GM18861 (cell line): ENCODE data around the gene NMT2.
"Not testable (repeated sequence)": the region's sequence is repeated elsewhere in the genome, so short reads cannot be mapped to it uniquely, and the experiment has no call there.

ENCODE experiments used
- ATAC-seq: cut with Tn5 transposase; IDR thresholded peaks from one replicate; pipeline ENCODE4 v1.9.1; 2021; ENCODE audit not compliant: unreplicated experiment

Gene NMT2

DNA sequence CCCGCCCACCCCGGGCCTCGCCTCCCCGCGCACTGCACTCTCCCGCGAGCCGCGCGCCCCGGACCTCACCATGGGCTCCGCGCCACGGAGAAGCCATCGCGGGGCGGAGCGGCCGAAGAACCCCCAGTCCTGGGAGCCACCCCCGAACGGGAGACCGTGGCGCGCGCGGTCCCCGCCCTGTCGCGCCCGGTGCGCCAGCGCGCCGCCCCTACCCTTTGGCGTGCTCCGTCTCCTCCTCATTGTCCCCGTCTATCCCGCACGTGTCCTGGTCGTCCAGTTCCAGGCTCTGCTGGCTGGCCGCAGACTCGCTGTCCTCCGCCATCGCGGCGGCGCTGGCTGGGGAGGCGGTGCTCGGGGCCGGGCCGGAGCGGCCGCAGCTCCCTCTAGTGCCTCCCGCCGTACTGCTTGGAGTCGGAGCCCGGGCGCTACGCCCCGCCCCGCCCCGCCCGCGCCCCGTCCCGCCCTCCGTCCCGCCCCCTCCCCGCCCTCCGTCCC lies at the start of gene NMT2:
Gene NMT2 (minus strand): TSS at position 403 of the 495 bp plus-strand sequence. CDS start 81 bp downstream, at position 322.
- ATAC-seq: peak; percentile 74

GRCh38 chr10:15216700-15217099 lies 48.2 kb upstream of the NMT2 start:
- no peak for ATAC-seq

DNA sequence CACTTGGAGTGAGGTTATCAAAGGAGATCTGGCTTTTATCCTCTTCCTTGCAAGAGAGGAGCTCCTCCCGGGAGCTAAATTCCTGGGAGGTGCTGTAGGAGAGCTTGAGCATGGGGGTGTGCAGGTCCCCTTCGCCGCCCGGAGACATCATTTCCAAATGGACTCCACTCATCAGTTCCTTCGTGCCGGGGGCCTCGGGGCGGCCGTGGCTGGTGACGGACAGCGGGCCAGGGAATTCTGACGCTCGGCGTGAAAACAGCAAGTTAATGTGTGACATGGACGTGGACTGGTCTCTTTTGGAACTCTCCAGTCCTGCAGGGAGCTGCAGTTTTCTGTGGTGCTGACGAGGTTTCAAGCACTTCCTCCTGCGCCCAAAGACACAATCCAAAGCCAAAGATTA lies 45.7 kb upstream of the NMT2 start:
- no peak for ATAC-seq

GRCh38 chr10:15213461-15213861 lies 45.0 kb upstream of the NMT2 start:
- ATAC-seq: no peak

- no peak for ATAC-seq
These were observed 43.0 kb upstream of the NMT2 start for GRCh38 chr10:15211464-15211979.

DNA sequence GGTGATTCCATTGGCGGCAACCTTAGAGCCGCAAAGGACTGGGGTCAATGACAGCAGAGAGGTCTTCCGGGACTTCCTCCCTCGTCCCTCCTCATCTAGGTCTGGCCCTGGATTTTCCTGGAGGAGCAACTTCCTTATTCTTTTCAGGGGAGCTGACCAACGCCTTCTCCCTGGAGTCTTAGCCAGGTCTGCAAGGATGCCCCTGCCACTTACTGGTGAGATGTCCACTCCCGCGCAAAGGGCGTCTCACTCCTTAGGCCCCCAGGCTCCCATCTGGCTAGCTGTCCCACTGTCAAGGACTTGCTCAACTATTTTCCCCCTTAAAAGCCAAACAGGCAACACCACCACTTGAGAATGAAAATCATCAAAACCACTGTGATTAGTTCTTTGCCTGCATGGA lies 42.0 kb upstream of the NMT2 start:
- no peak for ATAC-seq

GRCh38 chr10:15209827-15210509 lies 41.5 kb upstream of the NMT2 start:
- peak; percentile 47 for ATAC-seq

GRCh38 chr10:15208221-15208620 lies 39.7 kb upstream of the NMT2 start:
- ATAC-seq: no peak

DNA sequence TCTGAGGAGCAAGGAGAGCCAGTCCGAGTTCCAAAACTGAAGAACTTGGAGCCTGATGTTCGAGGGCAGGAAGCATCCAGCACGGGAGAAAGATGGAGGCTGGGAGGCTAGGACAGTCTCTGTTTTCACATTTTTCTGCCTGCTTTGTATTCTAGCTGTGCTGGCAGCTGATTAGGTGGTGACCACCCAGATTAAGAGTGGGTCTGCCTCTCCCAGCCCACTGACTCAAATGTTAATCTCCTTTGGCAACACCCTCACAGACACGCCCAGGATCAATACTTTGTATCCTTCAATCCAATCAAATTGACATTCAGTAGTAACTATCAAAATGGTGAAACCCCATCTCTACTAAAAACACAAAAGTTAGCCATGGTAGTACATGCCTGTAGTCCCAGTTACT lies 38.9 kb upstream of the NMT2 start:
- ATAC-seq: not testable (repeated sequence)

DNA sequence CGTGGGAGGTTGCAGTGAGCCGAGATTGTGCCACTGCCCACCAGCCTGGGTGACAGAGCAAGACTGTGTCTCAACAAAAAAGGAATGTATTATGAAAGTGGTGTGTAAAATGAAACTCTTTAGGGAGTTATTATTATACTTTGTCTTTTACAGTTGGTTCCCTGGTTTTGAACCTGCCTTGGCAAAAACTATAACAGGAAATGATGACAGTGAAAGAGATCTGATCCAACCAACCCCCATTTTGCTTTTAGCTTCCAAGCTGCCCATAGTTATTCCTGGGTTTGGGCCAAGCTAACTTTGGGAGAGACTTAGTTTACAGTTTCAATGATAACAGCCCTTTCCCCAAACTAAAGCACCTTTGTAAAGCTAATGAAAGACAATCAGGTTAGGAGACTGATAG lies 34.1 kb upstream of the NMT2 start:
- no peak for ATAC-seq

DNA sequence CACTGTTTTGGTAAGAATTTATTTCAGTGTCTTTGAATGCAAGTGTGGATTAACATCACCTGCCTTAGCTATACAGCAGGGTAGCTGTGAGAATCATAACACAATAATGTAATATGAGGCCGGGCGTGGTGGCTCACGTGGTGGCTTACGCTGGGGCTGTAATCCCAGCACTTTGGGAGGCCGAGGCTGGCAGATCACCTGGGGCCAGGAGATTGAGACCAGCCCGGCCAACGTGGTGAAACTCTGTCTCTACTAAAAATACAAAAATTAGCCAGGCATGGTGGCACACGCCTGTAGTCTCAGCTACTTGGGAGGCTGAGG lies 33.8 kb upstream of the NMT2 start:
- not testable (repeated sequence) for ATAC-seq

DNA sequence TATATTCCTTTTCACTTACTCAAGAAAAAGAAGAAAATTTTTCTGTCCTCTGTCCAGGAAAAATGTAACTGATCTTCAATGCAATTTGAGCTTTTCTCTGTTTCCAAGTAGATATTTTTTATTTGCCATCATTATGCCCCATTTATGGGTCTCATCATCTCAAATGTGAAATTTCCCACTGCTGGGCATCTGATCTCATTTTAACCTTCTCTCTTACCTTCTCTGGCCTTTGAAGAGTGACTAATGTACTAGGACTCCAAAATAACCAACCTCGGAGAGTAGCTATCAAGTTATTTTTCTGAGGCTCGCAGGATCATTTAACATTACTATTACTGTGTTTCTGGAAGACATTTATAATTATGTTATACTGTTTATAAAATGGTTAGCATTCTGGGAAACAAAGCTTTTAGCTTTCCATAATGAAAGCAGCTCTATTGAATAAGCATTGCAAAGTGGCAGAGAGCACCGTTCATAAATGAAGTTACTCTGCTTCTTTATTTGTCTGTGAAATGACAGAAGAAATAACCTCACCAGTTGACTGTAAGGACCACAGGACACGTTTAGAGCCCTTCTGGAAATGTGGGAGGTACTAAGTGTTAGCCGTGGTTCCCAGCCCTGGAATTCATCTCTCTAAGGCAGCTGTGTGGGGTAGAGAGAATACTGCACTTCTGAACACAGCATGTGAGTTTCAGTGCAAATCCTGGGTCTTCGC lies 33.3 kb upstream of the NMT2 start:
- ATAC-seq: no peak

DNA sequence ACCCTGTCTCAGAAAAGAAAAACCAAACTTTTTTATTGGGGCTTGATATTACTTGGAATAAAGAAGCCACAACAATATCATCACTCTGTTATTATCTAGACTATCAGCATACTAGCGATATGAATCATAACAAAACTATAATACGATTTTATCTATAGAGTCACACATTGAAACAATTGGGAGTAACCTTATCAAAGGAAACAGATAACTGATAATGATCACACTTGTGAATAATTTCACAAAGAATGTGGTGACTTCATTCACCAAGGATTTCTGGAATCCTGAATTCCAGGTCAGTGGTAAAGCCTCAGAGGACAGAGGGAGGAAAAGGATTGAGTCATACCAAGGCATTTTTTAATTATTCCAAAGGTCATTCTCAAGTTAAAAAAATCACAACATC lies 32.1 kb upstream of the NMT2 start:
- ATAC-seq: no peak

DNA sequence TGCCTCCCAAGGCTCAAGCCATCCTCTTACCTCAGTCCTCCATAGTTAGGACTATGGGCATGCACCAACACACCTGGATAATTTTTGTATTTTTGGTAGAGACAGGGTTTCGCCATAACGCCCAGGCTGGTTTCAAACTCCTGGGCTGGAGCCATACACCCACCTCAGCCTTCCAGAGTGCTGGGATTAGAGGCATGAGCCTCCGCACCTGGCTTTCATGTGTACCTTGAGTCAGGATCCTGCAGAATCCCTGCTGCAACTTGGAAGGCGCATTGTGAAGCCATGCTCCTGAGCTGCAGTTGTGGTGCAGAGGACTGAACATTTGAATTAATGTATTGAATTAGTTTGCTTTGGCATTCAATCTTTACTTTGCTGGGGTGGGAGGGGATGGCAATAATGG lies 29.4 kb upstream of the NMT2 start:
- no peak for ATAC-seq

- ATAC-seq: no peak
These were observed 28.8 kb upstream of the NMT2 start for GRCh38 chr10:15197276-15197675.

GRCh38 chr10:15196021-15196834 lies 27.7 kb upstream of the NMT2 start:
- ATAC-seq: no peak

GRCh38 chr10:15189133-15189885 lies 20.8 kb upstream of the NMT2 start:
- ATAC-seq: no peak

- no peak for ATAC-seq
These were observed 20.1 kb upstream of the NMT2 start for GRCh38 chr10:15188603-15189002.

DNA sequence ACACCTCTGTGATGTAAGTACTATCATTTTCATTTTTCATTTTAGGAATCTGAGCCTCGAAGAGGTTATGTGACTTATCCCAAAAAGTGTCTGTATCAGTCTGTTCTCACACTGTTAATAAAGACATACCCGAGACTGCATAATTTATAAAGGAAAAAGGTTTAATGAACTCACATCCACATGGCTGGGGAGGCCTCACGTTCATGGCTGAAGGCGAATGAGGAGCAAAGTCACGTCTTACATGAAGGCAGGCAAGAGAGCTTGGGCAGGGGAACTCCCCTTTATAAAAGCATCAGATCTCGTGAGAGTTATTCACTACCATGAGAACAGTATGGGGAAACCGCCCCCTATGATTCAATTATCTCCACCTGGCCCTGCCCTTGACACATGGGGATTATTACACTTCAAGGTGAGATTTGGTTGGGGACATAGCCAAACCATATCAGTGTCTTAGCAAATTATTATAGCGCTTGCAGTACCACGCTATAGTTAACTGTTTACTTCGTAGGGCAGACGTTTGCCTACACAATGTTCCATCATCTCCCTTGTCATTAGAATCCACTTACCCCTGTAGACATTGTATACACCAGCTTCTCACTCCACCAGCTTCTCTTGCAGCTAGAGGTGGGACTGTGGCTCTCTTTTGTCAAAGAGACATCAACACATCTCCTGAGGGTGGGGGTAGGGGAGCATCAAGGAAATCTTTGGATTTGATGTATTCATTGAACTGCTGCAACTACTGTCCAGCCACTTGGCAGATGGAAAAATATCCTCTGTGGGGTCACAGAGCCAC lies 15.4 kb upstream of the NMT2 start:
- no peak for ATAC-seq
